HG02642 (cell line): ENCODE measurements around the gene RRAD.
"Not testable (repeated sequence)": the region's sequence is repeated elsewhere in the genome, so short reads cannot be mapped to it uniquely, and the experiment has no call there.

Source experiments
- ATAC-seq: cut with Tn5 transposase; IDR thresholded peaks from one replicate; pipeline ENCODE4 v1.9.1; 2021; ENCODE audit warnings: mild to moderate bottlenecking; ENCODE audit not compliant: unreplicated experiment, poor library complexity

Gene RRAD, protein sequence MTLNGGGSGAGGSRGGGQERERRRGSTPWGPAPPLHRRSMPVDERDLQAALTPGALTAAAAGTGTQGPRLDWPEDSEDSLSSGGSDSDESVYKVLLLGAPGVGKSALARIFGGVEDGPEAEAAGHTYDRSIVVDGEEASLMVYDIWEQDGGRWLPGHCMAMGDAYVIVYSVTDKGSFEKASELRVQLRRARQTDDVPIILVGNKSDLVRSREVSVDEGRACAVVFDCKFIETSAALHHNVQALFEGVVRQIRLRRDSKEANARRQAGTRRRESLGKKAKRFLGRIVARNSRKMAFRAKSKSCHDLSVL

DNA sequence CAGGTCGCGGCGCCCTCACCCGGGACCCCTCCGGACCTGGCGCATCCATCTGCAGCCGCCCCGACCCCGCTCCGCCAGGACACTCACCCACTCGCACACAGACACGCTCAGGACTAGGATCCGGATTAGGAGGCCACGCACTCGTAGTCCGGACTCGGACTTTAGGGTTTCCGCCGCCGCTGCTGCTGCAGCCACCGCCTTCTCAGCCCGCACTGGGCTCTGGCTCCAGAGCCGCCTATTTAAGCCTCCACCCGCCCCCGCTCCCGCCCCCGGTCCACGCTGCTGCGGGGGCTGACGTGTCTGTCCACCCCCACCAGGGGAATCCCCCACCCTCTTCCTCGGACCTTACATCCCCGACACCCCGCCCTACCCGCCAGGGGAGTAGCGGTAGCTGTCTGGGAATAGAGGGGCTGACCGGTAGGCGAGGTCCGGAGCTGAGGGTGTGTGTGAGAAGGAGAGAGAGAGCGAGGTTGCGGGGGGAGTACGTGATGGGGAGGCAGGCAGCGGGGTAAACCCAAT lies at the start of gene RRAD:
Gene RRAD, minus strand, starts transcription at position 214 of the 519 bp plus-strand sequence. CDS start 356 bp downstream, outside the sequence.
- ATAC-seq: no peak

DNA sequence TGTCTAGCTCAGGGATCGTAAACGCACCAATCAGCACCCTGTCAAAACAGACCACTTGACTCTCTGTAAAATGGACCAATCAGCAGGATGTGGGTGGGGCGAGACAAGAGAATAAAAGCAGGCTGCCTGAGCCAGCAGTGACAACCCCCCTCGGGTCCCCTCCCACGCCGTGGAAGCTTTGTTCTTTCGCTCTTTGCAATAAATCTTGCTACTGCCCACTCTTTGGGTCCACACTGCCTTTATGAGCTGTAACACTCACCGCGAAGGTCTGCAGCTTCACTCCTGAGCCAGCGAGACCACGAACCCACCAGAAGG lies 49.6 kb upstream of the RRAD start:
- not testable (repeated sequence) for ATAC-seq

DNA sequence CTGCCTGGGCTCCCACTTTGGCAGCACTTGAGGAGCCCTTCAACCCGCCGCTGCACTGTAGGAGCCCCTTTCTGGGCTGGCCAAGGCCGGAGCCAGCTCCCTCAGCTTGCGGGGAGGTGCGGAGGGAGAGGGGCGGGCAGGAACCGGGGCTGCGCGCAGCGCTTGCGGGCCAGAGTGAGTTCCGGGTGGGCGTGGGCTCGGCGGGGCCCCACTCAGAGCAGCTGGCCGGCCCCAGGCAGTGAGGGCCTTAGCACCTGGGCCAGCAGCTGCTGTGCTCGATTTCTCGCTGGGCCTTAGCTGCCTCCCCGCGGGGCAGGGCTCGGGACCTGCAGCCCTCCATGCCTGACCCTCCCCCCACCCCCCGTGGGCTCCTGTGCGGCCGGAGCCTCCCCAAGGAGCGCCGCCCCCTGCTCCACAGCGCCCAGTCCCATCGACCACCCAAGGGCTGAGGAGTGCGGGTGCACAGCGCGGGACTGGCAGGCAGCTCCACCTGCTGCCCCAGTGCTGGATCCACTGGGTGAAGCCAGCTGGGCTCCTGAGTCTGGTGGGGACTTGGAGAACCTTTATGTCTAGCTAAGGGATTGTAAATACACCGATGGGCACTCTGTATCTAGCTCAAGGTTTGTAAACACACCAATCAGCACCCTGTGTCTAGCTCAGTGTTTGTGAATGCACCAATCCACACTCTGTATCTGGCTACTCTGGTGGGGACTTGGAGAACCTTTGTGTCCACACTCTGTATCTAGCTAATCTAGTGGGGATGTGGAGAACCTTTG lies 49.0 kb upstream of the RRAD start:
- not testable (repeated sequence) for ATAC-seq

DNA sequence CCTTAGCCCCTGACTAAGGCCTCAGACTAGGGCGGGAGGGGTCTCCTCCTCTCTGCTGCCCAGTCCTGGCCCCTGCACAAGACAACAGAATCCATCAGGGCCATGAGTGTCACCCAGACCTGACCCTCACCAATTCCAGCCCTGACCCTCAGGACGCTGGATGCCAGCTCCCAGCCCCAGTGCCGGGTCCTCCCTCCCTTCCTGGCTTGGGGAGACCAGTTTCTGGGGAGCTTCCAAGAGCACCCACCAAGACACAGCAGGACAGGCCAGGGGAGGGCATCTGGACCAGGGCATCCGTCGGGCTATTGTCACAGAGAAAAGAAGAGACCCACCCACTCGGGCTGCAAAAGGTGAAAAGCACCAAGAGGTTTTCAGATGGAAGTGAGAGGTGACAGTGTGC lies 48.4 kb upstream of the RRAD start:
- ATAC-seq: no peak

DNA sequence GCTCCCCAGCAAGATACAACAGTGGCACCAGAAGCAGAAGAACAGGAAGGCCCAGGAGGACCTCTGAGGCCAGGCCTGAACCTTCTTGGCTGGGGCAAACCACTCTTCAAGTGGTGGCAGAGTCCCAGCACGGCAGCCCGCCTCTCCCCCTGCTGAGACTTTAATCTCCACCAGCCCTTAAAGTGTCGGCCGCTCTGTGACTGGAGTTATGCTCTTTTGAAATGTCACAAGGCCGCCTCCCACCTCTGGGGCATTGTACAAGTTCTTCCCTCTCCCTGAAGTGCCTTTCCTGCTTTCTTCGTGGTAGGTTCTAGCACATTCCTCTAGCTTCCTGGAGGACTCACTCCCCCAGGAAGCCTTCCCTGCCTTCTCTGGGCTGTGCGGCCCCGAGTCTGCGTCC lies 47.6 kb upstream of the RRAD start:
- no peak for ATAC-seq

DNA sequence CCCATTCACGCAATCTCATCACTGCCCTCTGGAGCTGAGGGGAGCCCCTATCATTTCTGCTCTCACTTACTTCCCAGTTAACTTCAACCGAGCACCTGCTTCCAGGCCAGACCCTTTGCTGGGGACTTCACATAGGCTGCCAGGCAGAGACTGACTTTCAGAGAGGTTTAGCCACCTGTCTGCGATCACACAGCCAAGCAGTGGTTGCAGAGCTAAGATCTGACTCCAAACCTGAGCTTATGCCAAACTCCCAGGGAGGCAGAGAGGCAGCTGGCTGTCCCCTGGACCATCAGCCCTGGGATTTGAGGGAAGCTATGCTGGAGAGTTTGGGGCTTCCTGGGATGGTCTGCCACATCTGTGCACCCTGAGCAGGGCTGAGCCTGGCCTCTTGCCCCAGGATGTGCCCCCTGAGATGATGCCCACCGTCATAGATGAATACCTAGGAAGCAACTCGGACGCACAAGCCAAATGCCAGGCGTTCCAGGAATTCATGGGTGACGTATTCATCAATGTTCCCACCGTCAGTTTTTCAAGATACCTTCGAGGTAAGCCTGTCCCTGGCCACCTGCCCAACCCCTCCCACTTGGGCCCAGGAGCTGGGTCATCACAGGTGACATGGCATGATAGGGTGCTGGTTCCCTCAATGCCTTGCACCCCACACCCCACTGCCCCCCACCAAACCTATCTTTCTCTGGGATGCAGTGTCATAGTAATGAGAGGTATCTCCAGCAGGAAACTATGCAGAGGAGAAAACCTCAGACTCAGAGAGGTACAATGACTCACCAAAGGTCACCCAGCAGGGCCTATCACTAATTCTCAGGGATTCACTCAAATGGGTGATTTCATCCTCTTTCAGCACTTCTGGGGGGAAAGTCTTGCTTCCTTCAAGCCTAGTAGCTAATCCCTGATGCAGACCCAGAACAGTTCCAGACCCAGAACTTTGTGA lies 45.7 kb upstream of the RRAD start:
- no peak for ATAC-seq

DNA sequence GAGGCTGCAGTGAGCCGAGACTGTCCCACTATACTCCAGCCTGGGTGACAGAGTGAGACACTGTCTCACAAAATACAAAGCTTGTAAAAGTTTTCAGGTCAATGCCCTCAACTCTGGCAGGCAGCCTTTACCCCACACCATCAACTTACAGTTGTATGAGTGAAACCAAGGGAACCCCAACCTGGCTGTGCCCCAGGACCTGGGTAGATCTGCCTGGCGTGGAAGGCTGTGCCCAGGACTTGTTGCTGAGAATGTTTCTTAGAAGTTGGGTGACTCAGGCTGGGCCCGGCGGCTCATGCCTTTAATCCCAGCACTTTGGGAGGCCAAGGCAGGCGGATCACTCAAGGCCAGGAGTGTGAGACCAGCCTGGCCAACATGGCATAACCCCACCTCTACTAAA lies 43.5 kb upstream of the RRAD start:
- ATAC-seq: no peak

DNA sequence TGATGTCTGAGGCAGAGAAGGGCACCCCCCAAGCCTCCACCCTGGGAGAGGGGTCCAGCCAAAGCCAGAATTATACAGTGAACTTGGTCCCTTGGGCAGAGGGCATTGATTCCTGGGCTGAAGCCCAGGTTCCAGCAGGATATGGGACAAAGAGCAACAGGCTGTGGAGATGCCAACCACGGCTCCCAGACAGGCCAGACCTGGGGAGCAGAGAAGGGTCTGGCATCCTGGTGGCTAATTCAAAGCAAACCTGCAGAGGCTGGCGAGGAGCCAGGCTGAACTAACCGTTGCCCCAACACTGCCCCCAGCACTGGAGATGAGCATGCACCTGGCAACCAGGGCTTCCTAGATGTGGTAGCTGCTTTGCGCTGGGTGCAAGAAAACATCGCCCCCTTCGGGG lies 38.7 kb upstream of the RRAD start:
- no peak for ATAC-seq

DNA sequence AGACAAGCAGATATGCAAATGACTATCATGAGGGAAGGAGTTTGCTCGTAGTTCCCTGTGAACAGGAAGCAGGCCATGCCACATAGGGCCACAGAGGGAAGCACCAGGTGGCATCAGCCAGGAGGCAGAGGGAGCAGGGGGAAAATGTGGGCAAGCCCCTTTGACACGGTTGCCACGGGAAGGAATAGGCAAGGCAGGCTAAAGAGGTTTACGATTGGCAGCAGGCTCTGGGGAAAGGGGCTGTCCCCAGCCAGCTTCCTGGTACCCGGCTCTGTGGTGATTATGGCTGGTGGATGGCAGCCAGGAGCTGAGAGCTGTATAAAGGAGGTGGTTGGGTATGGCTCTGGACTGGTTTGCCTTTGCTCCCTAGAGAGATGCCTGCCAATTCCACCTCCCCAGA lies 36.6 kb upstream of the RRAD start:
- ATAC-seq: no peak

DNA sequence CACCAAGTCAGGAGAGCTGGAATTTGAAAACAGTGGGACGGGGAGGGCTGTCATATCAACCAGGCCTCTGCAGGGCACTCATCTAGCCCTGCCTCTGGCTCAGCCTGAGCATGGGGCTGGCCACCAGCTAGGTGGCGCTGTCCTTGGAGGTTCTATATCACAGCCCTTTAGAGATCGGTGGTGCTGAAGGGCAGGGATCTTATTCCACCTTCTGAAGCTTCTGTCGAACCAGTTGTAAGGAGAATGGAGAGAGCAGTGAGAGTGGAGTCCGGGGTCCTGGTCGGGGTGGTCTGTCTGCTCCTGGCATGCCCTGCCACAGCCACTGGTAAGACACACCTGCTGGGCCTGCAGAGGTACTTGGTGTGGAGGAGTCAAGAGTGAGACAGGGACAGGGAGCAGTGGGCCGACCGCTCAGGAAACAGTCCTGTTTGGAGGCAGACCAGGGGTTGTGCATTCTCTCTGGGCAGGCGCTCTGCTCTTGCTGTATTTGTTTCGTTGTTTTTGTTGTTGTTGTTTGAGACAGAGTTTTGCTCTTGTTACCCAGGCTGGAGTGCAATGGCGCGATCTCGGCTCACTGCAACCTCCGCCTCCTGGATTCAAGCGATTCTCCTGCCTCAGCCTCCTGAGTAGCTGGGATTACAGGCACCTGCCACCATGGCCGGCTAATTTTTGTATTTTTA lies 35.9 kb upstream of the RRAD start, which contains the start of gene CES3:
Gene CES3, plus strand, starts transcription at position 202 of the 680 bp plus-strand sequence. Its CDS starts 42 bp downstream, at position 244.
- ATAC-seq: peak; percentile 79

DNA sequence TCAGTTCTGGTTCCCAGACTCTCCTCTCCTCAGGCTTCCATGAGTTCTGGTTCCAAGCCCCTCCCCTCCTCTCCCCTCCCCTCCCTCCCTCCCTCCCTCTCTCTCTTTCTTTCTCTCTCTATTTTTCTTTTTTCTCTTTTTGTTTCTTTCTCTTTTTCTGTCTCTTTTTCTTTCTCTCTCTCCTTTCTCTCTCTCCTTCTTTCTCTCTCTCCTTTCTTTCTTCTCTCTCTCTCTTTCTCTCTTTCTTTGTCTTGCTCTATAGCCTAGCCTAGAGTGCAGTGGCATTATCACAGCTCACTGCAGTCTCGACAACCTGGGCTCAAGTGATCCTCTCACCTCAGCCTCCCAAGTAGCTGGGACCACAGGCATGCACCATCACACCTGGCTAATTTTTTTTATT lies 34.9 kb upstream of the RRAD start:
- no peak for ATAC-seq

DNA sequence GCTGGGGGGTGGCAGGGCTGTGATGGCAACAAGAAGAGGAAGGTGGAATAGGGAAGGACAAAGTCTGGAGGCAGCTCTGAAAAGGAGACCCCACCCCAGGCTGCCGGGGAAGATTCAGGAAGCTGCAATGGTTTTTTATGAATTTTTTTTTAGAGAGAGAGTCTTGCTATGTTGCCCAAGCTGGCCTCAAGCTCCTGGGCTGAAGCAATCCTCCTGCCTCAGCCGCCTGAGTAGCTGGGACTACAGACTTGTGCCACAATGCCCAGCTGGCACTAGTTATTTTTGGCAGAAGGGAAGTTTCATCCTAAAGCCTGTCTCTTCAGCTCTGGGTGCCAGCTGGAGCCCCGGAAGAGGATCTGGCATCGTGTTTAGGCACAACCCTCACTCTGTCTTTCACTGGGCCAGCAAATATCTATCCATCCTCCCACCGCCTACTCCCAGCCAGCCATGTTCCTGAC lies 34.4 kb upstream of the RRAD start:
- ATAC-seq: no peak

DNA sequence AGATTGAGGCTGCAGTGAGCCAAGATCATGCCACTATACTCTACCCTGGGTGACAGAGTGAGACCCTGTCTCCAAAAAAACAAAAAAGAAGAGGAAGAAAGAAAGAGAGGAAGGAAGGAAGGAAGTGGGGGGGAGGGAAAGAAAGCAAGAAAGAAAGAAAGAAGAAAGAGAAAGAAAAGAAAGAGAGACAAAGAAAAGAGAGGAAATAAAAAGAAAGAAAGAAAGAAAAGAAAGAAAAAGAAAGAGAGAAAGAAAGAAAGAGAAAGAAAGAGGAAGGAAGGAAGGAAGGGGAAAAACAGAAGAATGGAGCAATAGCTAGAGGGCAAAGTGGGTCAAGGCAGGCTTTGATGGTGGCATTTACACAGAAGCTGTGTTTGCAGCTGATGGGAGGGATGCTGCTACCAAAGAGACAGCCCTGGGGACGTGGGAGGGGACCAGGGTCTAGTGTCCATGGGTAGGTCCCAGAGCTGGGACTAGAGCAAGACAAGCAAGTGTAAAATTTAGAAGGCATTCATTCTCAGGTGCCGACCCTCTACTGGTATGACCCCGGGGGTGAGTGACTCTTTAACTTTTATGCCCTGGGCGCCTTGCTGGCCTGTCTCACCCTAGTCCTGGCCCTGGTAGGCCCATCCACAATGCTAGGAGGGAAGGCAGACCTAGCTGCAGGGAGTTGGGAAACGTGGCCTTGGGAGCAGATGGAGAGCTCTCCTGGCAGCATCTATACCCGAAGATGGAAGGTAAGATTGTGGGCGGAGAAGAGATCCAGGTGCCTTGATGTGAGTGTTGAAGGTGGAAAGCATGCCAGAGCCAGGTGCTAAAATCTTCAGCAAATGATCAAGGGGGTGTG lies 33.7 kb upstream of the RRAD start:
- ATAC-seq: no peak

DNA sequence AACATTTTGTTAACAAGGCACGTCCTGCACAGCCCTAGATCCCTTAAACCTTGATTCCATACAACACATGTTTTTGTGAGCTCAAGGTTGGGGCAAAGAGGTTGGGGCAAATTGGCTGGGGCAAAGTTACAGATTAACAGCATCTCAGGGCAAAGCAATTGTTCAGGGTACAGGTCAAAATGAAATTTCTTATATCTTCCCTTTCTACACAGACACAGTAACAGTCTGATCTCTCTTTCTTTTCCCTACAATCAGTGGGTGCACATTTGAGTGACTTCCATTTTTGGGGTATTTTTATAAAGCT lies 30.8 kb upstream of the RRAD start:
- not testable (repeated sequence) for ATAC-seq

DNA sequence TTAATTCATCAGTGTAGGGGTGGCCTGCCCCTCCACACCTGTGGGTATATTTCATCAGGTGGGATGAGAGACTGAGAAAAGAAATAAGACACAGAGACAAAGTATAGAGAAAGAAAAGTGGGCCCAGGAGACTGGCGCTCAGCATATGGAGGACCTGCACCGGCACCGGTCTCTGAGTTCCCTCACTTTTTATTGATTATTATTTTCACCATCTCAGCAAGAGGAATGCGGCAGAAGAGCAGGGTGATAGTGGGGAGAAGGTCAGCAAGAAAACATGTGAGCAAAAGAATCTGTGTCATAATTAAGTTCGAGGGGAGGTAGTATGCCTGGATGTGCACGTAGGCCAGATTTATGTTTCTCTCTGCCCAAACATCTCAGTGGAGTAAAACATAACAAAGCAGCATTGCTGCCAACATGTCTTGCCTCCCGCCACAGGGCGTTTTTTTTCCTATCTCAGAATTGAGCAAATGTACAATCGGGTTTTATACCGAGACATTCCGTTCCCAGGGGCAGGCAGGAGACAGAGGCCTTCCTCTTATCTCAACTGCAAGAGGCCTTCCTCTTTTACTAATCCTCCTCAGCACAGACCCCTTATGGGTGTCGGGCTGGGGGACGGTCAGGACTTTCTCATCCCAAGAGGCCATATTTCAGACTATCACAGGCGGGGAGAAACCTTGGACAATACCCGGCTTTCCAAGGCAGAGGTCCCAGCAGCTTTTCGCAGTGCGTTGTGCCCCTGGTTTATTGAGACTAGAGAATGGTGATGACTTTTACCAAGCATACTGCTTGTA lies 30.2 kb upstream of the RRAD start:
- not testable (repeated sequence) for ATAC-seq

DNA sequence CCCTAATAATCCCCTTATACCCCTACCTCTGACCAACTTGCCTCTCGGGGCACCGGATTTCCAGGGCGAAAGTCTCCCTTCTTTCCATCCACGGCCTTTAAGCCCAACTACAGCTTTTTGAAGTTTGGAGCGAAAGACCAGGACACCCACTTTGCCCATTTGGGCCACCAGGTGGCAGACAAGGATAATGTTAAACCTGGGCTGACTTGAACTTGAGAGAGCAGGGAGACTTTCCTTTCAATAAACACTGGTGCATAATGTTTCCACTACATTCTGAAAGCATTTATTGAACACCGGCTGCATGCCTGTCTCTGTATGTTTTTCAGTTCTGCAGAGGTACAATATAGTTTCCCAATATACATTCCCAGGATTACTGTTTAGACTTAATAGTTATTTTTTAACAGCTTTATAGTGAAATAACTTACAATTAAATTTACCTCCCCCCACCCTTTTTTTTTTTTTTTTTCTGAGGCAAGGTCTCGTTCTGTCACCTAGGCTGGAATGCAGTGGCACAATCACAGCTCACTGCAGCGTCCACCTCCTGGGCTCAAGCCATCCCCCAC lies 28.8 kb upstream of the RRAD start:
- no peak for ATAC-seq

DNA sequence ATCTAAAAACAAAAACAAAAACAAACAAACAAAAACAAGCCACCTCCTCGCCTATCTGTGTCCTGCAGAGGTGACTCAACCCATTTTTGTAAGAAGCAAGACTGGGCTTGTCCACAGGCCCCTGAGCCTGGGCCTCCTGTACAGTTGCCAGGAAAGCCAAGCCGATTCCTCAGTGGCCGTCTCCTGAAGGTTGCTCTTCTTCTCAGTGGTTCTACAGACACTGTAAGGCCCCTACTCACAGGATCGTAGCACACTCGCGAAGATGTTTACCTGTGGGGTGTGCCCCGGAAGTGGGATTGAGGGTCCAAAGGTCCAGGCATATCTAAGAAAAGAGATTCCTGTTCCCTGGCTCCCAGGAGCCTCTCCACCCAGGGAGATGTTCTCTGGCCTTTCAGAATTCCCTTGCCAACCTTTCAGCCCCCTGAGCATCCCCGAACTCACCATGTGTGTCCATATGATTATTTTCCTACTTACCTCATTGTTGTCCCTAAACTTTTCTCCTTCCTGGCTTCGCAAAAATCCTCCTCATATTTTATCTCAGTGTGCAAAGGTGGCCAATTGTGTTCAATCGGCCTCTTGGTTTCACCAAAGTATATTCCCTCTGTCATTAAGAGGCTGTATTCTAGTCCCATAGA lies 28.2 kb upstream of the RRAD start:
- ATAC-seq: no peak
